HG03025 (cell line): ENCODE measurements around the gene EGLN2.
"Not testable (repeated sequence)": the region's sequence is repeated elsewhere in the genome, so short reads cannot be mapped to it uniquely, and the experiment has no call there.

ENCODE experiments used
- ATAC-seq: cut with Tn5 transposase; IDR thresholded peaks from one replicate; pipeline ENCODE4 v1.9.1; 2021; ENCODE audit warnings: mild to moderate bottlenecking, moderate library complexity; ENCODE audit not compliant: unreplicated experiment, low FRiP score

Gene EGLN2

GRCh38 chr19:40813182-40813581 is 14.2 kb downstream of the EGLN2 start:
- ATAC-seq = no peak

DNA sequence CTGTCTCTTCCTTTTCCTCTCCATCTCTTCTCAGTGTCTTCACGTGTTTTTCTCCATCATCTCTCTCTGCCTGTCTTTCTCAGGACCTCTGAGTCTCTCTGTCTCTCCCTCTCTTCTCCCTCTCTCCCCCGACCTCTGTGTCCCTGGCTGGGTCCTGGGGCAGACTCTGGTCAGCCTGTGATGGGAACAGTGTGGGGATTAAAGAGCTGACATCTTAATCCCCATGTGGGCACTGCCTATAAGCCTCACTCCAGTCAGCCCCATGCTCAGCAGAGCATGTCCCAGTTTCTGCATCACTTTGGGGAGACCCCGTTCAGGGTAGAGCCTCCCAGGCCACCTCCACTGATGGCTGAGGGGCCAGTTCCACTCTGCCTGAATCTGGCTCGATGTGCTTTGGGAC is 16.2 kb downstream of the EGLN2 start:
- ATAC-seq = no peak

- ATAC-seq = not testable (repeated sequence)
Observed at GRCh38 chr19:40818480-40819399, 19.7 kb downstream of the EGLN2 start.

GRCh38 chr19:40819479-40820234 is 20.7 kb downstream of the EGLN2 start:
- ATAC-seq = not testable (repeated sequence)

DNA sequence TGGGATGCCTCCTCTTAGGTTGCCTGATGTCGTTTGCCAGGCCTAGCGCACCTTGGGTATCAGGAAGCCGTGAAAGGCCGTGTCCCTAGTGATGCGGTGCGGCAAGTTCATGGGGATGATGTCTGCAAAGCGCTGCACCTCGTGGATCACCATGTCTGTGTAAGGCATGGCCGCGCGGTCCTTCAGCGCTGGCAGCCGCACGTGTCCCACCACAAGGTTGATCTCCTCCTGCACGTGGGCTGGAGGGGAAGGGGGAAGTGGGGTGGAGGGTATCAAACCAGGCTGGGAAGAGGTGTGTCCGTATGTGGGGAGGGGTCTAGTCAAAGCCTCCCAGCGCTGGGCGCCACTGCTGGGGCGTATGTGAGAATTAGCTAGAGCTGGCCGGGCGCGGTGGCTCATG is 23.2 kb downstream of the EGLN2 start:
- ATAC-seq = no peak

DNA sequence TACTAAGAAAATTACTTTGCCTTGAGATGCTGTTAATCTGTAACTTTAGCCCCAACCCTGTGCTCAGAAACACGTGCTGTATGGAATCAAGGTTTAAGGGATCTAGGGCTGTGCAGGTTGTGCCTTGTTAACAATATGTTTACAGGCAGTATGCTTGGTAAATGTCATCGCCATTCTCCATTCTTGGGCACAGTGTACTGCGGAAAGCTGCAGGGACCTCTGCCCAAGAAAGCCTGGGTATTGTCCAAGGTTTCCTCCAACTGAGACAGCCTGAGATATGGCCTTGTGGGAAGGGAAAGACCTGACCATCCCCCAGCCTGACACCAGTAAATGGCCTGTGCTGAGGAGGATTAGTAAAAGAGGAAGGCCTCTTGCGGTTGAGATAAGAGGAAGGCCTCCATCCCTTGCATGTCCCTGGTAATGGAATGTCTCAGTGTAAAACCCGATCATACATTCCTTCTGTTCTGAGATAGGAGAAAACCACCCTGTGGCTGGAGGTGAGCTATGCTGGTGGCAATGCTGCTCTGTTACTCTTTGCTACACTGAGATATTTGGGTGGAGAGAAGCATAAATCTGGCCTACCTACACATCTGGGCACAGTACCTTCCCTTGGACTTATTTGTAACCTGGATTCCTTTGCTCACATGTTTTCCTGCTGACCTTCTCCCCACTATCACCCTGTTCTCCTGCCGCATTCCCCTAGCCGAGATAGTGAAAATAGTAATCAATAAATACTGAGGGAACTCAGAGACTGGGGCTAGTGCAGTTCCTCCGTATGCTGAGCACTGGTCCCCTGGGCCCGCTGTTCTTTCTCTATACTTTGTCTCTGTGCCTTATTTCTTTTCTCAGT is 23.9 kb downstream of the EGLN2 start:
- ATAC-seq = not testable (repeated sequence)

DNA sequence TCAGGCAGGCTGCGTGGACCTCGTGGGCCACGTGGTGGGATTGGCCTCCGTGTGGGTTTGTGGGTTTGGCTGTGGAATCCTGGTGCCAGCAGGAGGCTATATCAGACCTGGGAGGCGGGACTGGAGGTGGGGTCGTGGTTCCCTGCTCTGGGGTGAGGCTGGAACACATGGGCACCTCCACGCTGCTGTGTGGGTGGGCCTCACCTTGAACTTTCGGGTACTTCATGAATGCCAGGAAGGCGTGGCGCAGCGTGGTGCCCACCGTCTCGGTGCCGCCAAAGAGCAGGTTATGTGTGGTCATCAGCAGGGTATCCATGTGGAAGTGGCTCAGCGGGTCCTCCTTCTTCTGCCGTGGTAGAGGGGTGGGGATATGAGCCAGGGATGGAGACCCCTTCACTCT is 25.9 kb downstream of the EGLN2 start:
- not testable (repeated sequence) for ATAC-seq

DNA sequence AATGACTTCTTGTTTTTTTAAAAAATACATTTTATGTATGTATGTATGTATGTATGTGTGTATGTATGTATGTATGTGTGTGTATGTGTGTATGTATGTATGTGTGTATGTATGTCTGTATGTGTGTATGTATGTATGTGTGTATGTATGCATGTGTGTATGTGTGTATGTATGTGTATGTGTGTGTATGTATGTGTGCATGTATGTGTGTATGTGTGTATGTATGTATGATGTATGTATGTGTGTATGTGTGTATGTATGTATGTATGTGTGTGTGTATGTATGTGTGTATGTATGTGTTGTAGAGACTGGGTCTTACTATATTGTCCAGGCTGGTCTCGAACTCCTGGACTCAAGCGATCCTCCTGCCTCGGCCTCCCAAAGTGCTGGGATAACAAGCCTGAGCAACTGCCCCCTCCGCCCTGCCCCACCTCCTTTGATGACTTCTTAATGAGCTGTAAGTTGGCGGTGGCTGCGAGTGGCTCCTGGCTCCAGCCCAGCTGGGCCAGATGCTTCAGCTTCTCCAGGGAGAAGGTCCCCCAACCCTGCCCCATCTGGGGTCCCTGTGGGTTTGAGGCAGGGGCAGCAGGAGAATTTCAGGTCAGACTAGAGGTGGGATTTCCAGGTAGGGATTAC is 26.6 kb downstream of the EGLN2 start:
- ATAC-seq = not testable (repeated sequence)

- not testable (repeated sequence) for ATAC-seq
Observed at GRCh38 chr19:40826312-40826698, 27.3 kb downstream of the EGLN2 start.

DNA sequence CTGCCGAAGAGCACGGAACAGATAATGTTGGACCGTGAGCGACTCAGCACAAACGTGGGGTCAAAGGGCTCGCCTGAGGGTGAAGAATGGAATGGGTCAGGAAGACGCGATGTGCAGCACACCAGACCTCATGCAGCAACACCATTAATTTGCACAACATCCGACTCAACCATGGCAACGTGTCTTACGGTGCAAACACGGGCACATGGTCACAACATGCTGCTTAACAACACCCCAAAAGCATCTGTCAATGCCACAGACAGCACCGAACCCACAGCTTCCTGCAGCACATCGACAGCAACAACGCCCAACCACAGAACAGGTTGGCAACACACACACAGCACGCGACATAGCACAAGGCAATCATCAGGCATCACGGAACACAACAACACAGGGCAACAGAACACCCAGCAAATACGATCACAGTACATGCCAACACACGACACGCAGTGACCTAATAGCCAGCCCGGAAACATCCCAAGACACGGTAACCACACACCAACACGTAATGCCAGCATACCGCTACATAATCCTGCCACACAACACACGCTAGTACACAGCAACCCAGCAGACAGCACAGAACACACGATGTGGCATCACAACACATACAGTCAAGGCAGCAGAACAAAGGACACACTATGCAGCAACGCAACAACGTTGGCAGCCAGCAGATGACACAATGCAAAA is 27.9 kb downstream of the EGLN2 start:
- not testable (repeated sequence) for ATAC-seq

- ATAC-seq = no peak
Observed at GRCh38 chr19:40827386-40828247, 28.6 kb downstream of the EGLN2 start.

- ATAC-seq = no peak
Observed at GRCh38 chr19:40829205-40829604, 30.2 kb downstream of the EGLN2 start.

- not testable (repeated sequence) for ATAC-seq
Observed at GRCh38 chr19:40830741-40831140, 31.8 kb downstream of the EGLN2 start.

DNA sequence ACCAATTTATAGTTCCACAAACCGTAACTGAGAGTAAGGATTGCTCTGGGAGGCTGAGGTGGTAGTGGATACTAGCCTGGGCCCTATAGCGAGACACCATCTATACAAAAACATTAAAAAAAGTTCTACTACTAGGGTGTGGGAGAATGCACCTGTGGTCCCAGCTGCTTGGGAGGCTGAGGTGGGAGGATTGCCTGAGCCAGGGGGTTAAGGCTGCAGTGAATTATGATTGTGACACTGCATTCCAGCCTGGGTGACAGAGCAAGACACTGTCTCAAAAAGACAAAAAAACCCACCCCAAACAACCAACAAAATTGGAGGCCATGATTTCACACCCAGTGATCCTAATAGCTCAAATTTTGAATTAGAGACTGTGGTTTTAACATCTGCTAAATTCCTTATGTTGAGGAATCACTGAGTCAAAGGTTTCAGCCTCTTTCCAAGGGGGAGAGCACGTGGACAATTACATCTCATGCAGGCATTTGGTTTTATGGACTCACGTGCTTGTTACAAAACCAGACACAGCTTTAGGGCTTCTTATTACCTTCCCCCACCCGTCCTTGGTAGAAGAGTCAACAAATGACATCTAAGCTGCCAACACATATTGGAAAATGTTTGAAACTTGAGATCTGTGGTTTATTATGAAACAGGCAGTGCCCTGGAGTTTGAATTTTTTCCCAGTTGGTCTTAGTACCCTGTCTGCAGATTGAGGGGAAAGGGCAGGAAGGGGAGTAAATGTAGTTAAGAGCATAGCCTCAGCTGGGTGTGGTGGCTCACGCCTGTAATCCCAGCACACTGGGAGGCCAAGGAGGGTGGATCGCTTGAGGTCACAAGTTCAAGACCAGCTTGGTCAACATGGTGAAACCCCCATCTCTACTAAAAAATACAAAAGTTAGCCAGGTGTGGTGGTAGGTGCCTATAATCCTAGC is 32.8 kb downstream of the EGLN2 start:
- no peak for ATAC-seq

- ATAC-seq = not testable (repeated sequence)
Observed at GRCh38 chr19:40832431-40832790, 33.4 kb downstream of the EGLN2 start.

DNA sequence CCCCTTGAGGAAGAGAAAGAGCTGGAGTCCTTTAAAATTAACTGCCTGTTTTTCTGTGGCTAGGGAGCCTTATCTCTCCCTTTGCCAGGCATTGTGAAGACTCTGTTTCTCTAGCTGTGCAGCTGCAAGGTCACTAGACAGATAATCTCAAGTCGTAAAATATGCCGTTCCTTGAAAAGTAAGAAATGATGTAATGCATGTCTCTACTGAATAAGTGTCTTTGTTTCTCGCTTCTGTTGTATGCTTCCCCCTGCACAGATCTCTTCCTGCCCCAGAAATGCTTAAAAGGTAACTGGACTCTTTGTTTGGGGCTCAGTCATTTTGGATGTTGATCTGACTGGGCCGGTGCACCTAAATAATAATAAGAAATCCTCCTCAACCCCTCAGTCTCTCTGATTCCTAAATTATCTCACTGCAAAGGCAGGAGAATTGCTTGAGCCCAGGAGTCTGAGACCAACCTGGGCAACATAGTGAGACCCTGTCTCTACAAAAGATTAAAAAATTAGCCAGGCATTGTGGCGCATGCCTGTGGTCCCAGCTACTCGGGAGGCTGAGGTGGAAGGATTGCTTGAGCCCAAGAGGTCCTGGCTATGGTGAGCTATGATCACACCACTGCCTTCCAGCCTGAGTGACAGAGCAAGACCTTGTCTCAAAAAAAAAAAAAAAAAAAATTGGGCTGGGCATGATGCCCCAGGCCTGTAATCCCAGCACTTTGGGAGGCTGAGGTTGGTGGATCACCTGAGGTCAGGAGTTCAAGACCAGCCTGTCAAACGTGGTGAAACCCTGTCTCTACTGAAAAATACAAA is 34.9 kb downstream of the EGLN2 start:
- not testable (repeated sequence) for ATAC-seq
